HG03442 (cell line): Measurements from ENCODE around the gene ITGB5.

Source experiments
- ATAC-seq: cut with Tn5 transposase; IDR thresholded peaks from one replicate; pipeline ENCODE4 v1.9.1; 2021; ENCODE audit warnings: mild to moderate bottlenecking, moderate library complexity; ENCODE audit not compliant: unreplicated experiment

The ITGB5 gene

DNA sequence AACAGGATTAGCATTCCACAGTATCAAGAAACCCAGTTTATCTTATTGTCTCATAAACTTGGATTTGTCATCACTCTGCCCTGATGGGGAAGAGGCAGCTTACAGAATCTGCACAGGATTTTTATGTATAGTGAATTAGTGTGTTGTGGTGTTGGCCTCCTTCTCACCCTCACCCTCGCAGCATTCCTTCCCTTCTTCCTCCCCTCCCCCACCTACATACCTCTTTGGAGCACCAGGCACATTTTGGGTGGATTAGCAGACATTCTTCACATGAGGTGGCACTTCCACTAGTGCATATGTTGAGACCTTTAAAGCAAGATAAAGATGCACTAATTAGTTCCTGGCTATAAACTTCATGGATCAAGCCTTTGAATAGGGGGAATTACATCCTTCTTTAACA is 13.9 kb downstream of the ITGB5 start:
- ATAC-seq: no peak

DNA sequence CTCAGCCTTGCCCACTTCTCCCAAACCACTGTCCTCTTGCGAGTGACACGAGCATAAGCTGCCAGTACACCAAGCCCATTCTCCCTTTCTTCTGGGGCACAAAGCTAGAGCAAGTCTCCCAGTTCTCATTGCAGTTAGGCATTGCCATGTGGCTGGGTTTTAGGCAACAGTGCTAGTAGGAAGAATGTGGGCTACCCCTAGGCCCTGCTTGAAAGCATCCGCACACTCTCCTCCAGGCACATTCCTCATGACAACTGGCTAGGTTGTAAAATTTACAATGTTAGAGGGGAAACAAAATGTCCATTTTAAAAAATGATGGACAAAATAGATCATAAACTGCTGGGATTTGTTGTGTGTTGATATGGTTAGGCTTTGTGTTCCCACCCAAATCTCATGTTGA is 19.7 kb downstream of the ITGB5 start:
- no peak for ATAC-seq

DNA sequence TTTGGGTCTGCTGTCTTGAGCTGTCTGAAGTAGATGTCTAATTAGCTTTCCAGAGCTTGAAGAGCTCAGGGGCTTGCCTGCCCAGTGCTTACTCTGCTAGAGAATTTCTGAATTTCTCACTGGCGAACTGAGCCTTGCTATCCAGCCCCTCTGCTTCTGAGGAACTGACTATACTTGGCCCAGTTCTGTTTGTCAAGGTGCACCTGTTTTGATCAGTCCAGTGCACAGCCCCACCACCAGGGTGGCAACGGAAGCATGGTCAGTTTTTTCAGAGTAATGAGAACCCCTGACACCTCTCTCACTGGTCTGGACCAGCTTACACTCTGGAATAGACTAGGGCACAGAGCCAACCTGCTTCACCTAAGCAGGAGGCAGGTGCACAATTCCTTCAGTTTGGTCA is 25.2 kb downstream of the ITGB5 start:
- no peak for ATAC-seq

- no peak for ATAC-seq
These were observed 26.1 kb downstream of the ITGB5 start for GRCh38 chr3:124861041-124861440.

DNA sequence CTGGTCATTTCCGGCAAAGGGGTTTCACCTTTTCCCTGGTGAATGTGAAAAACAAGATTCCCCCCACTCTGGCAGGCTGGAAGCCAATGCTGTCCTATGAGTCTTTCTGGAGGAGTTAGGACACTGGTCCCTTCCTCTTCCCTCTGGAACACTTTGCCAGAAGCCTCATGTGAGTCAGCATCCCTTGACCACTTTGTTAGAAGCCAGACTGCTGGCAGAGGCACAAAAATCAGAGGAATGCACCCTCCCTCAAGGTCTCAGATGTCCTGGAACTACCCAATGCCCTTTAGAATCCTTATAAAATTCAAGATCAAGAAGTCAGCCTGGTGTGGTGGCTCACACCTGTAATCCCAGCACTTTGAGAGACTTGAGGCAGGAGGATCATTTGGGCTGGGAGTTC is 26.6 kb downstream of the ITGB5 start:
- no peak for ATAC-seq

DNA sequence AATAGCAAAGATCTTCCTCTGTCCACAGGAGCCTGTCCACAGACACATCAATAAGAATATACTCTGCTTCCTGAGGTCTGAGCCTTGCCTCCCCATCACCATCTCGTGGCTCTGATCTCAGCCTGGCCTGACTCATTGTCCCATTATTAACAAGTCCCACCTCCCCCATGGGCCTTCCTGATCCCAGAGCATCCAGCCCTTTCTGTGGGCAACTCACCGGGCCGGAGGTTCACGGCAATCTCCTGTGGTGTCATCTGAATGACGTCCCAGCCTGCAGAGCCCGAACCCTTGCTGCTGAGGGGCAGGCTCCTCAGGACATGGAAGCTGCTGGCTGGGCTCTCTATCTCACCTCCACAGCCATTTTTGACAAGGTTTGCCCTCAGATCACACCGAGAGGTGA is 28.1 kb downstream of the ITGB5 start:
- ATAC-seq: no peak

GRCh38 chr3:124858275-124858674 is 28.9 kb downstream of the ITGB5 start:
- no peak for ATAC-seq

- ATAC-seq: no peak
These were observed 30.5 kb downstream of the ITGB5 start for GRCh38 chr3:124856677-124857076.

DNA sequence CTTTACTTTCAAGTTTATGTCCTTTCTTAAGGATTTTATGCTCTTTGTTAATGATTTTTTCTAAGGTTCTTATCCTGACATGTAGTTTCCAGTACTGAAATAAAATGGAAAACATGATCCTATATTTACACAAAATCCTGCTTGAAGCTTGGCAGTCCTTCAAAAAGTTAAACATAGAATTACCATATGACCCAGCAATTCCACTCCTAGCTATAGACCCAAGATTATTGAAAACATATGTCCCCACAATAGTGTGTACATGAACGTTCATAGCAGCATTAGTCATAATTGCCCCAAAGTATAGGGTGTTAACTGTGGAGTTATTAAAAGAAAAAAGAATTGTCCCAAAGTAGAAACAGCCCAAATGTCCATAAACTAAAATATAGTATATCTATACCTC is 33.2 kb downstream of the ITGB5 start:
- ATAC-seq: no peak

GRCh38 chr3:124853446-124853845 is 33.7 kb downstream of the ITGB5 start:
- ATAC-seq: no peak

DNA sequence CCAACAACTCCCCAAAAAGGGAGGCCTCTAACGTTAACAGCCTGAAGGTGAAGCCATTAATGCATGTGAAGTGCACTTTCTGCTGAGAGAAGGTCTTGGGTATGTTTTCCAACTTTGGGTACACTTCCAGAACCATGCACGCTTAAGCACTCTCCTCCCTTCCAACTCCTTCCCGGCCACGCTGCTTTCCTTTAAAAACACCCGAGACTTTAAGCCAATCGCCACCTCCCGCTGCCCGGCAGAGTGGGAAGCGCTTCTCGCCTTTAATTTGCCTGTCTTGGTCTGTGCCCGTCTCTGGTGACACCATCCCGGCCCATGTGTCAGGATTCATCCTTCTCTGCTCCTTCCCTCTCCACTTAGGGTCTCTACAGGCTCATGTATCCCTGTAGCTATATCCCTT is 35.3 kb downstream of the ITGB5 start:
- no peak for ATAC-seq

DNA sequence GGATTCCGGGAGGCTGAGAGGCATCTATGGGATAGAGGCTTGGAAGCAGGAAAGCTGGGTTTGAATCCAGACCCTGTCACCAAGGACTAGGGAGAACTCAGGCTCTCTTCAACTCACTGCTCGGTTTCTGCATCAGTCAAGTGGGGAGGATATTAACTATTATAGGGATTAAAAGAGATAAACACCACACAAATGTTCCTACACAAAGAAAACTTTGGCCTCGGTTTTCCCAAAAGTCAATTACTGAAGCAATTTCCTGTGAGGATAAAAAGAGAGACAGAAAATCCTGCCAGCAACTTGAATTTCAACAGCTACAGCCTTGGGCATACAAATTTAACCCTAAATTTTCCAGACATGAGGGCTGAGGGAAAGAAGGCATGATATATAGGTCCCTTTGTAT is 36.0 kb downstream of the ITGB5 start:
- ATAC-seq: no peak

DNA sequence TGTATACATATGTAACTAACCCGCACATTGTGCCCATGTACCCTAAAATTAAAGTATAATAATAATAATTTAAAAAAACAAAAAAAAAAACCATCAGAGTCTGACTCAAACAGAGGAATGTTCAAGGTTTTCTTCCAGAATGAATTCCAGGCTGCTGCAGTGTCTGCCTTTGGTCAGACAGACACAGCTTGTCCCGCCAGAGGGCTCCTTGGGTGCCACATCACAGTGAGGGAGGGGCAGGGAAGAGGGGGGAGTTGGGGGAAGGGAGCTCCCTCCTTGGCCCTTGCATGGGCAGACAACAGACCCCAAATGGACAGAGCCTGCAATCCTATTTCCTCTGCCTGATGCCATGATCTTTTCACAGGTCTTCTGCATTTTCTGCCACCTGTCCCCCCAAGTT is 36.5 kb downstream of the ITGB5 start:
- no peak for ATAC-seq

DNA sequence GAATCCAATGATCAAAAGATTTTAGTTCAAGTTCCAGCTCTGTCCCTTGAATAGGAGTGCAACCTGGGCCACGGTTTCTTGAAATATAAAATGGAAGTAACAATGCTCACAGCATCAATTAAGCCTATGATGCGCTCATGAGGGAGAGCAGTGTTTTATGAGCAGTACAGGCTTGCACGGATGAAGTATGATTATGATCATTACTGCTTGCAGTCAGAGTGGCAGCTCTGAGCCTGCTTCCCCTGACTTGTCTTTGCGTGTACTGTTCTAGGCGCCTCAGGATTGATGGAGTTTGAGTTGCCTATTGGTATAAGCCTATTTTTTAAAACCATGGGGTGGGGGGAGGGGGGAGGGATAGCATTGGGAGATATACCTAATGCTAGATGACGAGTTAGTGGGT is 37.0 kb downstream of the ITGB5 start:
- no peak for ATAC-seq

DNA sequence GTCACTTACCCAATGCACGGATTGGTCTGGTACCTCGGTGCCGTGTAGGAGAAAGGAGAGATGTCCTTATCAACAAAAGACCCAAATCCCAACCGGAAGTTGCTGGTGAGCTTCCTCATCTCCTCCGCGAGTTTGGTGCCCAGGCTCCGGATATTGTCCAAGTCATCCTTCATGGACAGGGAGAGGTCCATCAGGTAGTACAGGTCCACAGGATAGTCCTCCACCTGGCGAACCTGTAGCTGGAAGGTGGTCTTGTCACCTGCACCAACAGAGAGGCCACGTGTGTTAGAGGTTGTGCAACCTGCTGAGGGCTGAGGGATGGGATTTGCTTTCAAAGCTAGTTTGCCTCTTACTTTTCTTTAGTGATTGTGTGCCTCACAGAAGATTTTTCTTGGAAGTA is 38.9 kb downstream of the ITGB5 start:
- ATAC-seq: no peak

DNA sequence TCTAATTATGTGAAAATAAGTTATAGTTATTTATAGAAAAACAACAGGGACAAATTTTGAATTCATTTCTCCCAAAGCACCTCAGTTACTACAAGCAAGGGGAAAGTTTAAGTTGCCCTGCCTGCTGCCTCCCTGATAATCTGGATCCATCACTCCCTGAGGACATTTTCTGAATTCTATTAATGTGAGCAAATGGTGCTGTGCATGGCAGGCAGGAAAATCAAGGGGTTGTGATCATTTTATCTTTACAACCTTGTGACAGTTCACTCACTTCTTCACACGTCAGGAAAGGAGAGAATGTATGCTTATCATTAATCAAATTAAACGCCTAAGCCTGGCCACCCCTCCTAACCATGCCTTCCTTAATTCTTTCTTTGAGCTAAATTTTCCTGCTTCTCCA is 39.3 kb downstream of the ITGB5 start:
- no peak for ATAC-seq

DNA sequence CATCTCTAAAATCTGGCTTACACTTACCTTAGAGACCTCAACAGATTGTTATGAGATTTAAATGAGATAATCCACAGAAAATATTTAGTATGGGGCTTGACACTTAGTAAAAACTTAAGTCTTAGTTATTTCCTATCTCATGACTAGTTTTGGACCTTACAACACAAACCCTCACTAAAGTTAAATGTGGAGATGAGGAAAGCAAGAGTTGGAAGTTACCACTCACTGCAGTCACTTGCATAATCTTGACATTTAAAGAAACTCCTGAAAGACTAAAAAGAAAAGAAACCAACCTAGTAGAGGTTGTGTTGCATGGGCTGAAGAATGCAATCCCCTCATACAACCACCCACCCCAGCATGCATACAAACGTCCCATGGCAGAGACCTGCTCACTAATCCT is 40.1 kb downstream of the ITGB5 start:
- ATAC-seq: no peak

- no peak for ATAC-seq
These were observed 41.0 kb downstream of the ITGB5 start for GRCh38 chr3:124846189-124846588.

GRCh38 chr3:124845406-124845805 is 41.8 kb downstream of the ITGB5 start:
- no peak for ATAC-seq

DNA sequence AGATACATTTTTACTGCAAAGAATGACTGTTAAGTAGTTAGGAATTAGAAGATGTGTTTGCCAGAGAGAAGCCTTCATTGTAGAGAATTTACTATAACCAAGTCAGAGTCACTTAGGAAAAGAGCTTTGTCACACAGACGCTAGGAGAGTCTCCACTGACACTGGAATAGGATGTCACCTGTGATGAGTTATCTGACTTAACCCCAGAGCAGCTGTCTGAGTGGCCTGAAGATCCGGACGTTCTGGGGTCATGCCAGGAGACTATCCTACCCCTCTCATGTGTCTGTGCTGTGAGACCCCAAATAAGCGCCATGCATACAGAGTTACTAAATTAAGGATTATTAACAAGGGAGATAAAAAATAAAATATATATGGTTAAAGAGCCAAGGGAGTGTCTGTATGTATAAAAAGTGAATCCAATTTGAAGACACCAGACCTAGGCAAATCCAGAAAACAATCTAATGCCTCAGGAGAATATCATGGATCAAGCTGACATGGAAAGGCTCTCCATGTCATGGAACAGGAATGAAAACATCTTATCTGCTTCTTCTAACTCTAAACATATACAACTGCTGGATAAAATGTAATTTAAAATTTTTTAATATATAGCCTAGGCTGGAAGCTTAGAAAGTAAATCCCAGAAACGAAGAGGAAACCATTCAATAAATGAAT is 43.5 kb downstream of the ITGB5 start:
- no peak for ATAC-seq

DNA sequence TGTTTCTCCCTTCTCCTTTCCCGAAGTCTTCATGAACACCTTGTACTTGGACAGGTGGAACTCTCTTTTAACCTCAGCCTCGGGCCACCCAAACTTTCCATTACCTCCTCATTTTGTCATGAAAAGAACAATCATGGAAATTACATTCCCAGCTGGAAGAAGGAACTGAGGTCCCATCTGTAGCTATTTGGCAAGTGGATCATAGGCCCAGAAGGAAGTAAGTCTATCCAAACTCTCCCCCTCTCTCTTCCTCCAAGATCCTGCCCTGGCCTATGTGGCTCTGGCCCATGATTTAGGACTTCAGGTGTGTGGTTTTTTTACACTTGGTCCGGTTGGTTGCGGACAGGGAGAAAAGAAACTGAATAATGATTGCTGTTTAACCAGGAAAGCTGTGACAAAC is 44.1 kb downstream of the ITGB5 start:
- ATAC-seq: no peak

- no peak for ATAC-seq
These were observed 45.6 kb downstream of the ITGB5 start for GRCh38 chr3:124841517-124841916.

DNA sequence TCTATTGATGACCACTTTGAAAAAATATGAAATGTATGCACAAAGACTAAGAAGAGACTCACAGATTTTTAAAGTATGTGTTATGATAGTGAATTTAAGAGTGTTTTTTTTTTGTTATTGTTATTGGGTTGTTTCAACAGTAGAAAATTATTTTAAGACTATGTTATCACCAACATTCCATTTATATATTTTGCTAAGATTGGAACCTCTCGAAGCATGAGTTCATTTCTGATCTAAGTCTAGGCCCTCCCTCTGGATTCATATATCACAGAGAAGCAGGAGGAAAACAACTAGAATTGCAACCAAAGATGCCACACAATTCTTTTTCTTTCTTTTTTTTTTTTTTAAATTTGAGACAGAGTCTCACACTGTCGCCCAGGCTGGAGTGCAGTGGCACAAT is 46.8 kb downstream of the ITGB5 start:
- no peak for ATAC-seq

DNA sequence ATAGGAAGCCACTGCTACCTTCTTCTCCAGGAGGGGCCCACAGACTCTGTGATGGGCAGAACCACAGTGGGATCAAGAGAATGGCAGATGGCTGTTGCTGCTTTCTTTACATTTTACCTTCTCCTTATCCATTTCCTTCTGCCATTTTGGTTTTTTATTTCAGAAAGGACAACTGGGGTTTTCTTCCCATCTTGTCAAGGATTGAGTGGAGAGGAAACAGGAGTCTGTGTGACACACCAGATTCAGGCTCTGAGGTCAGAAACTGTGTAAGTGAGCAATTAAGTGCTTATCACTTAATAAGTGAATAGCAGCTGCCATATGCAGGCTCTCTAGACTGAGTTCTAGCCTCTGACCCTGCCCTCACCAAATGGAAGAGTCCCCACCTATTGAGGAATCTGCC is 47.3 kb downstream of the ITGB5 start:
- ATAC-seq: no peak
